ENCODE data around the gene TRIM58.

DNA sequence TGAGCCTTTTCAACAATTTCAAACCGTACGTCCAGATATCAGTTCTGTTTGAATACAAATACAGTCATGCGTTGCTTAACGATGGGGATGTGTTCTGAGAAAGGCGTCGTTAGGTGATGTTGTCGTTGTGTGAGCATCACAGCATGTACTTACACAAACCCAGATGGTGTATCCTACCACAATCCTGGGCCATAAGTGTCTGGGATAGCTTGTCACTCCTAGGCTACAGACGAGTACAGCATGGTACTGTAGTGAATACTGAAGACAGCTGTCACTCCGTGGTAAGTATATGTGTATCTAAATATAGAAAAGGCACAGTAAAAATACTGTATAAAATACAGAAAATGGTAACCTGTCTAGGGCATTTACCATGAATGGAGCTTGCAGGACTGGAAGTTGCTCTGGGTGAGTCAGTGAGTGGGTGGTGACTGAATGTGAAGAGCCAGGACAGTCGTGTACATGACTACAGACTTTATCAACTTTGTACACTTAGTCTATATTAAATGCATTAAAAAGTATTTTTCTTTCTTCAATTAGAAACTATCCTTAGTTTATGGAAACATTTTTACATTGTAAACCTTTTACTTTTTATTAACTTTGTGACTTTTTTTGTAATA lies 27.9 kb downstream of the TRIM58 start:
- TF ChIP-seq CTCF (IDR thresholded peaks at IDR 0.05) (no peak), POLR2A (IDR thresholded peaks at IDR 0.05) (no peak)

Data from prostate gland (tissue), 2 donors.